Upper lobe of left lung (tissue), 6 donors: ENCODE measurements around the gene SLC31A2. TPM values are rescaled to one million over a fixed set of nuclear protein-coding genes. Genes with fewer than 3 reads are reported as not detected.

Experiments
- ATAC-seq, 2 donors: fragments of 200-7000 bp; cut with Tn5 transposase; one replicate each; pipeline ENCODE4 v1.9.1; 2022; ENCODE audit warnings: mild to moderate bottlenecking in 2 of 2, moderate library complexity in 2 of 2; ENCODE audit not compliant: low FRiP score in 2 of 2
- DNase-seq, 2 donors: peaks; one replicate each; pipeline ENCODE4 v3.0.0-alpha.2; 2019 to 2020
- H3K27ac ChIP-seq, 4 donors: fragments of 200-600 bp; sonication (generic); one replicate each; pipeline ENCODE4 v1.5.1; 2016 to 2019
- H3K27me3 ChIP-seq, 4 donors: fragments of 200-600 bp; sonication (generic); one replicate each; pipeline ENCODE4 v1.5.1; 2017 to 2019
- H3K36me3 ChIP-seq, 4 donors: fragments of 200-600 bp; sonication (generic); one replicate each; pipeline ENCODE4 v1.5.1; 2016 to 2019
- H3K4me1 ChIP-seq, 4 donors: fragments of 200-600 bp; sonication (generic); one replicate each; pipeline ENCODE4 v1.5.1; 2018 to 2019
- H3K4me3 ChIP-seq, 4 donors: fragments of 200-600 bp; sonication (generic); one replicate each; pipeline ENCODE4 v1.5.1; 2017 to 2019; ENCODE audit warnings: mild to moderate bottlenecking in 2 of 4, moderate library complexity in 1 of 4
- H3K9me3 ChIP-seq, 4 donors: fragments of 200-600 bp; sonication (generic); one replicate each; pipeline ENCODE4 v1.5.1; 2018 to 2019
- CTCF ChIP-seq, 6 experiments: fragments of 450-650 bp in 4 of 6; fragments of 200-600 bp in 2 of 6; sonication (generic) in 2 of 6; IDR thresholded peaks; one replicate each; pipeline ENCODE4 v1.5.1; 2016 to 2019; ENCODE audit warnings: antibody characterized with exemption in 6 of 6
- EP300 ChIP-seq, 4 donors: sonication (generic); formaldehyde crosslinking; IDR thresholded peaks; one replicate each; pipeline ENCODE4 v1.5.1; 2017; ENCODE audit warnings: antibody characterized with exemption in 4 of 4, control low read depth in 2 of 4
- POLR2A ChIP-seq, 4 donors: fragments of 450-650 bp; IDR thresholded peaks; one replicate each; pipeline ENCODE4 v1.5.1; 2016 to 2017; ENCODE audit warnings: antibody characterized with exemption in 4 of 4, mild to moderate bottlenecking in 2 of 4
- POLR2AphosphoS5 ChIP-seq, 2 donors: sonication (generic); formaldehyde crosslinking; IDR thresholded peaks; one replicate each; pipeline ENCODE4 v1.5.1; 2017; ENCODE audit warnings: antibody characterized with exemption in 2 of 2
- WGBS, 2 donors: methylation state at CpG; one replicate each; pipeline ENCODE4 v1.1.5; 2017 to 2018; 5-methylcytosine and 5-hydroxymethylcytosine counted together
- total RNA-seq, 6 donors: library from RNA; depleted of rRNA in 4 of 6; stranded (reverse); fragments of >200 nt in 4 of 6; gene quantifications; one replicate each; pipeline versions ENCODE4 v1.1.0 to v1.2.1, GENCODE V29; 2016 to 2021
- donor health status: DM: no; HTN: no; CAD: no; lungs with moderate emphysema.
- donor health status: DM: no; HTN: yes; CAD: no; lungs with severe emphysema.

Gene SLC31A2
- total RNA-seq, 6 donors from 2014 or later, result 43.1 to 79.6 (median 57.4) TPM

GRCh38 chr9:113187929-113188595 lies 37.3 kb downstream of the SLC31A2 start:
- Histone ChIP-seq H3K27ac (peak overlapping the region; percentile 64 to 82 (median 78)), H3K27me3 (no peaks in the 10 kb centered on the region), H3K4me1 (peaks cover 0 to 26% (median 21%) of the 10 kb centered on the region in 4 donors), H3K4me3 (peak overlapping the region in 2 of 4 donors; percentile 9 to 30), H3K36me3 (peaks cover 32 to 85% (median 52%) of the 10 kb centered on the region in 4 donors), H3K9me3 (no peaks in the 10 kb centered on the region)
- ATAC-seq (peak; percentile 89 to 96), DNase-seq (peak in 1 of 2 donors; percentile 78)
- WGBS, 2 donors, result 57 to 65% methylated on average over 9 of the region's 9 CpGs
- peak in 2 of 4 donors; percentile 86 to 87 for TF ChIP-seq EP300 (IDR thresholded peaks at IDR 0.05)
- peak; percentile 76 to 89 for TF ChIP-seq POLR2AphosphoS5 (IDR thresholded peaks at IDR 0.05)
- TF ChIP-seq CTCF (IDR thresholded peaks at IDR 0.05), result no peak
- peak in 1 of 4 donors; percentile 81 for TF ChIP-seq POLR2A (IDR thresholded peaks at IDR 0.05)

GRCh38 chr9:113192455-113192854 lies 41.6 kb downstream of the SLC31A2 start:
- 90 to 93% methylated on average over 2 of the region's 2 CpGs for WGBS, 2 donors

GRCh38 chr9:113199683-113200329 lies 49.0 kb downstream of the SLC31A2 start:
- H3K27ac ChIP-seq, result no peak overlapping the region
- TF ChIP-seq POLR2A (IDR thresholded peaks at IDR 0.05), result no peak
- no peak for TF ChIP-seq EP300 (IDR thresholded peaks at IDR 0.05)
- TF ChIP-seq CTCF (IDR thresholded peaks at IDR 0.05), result no peak
- no peak for TF ChIP-seq POLR2AphosphoS5 (IDR thresholded peaks at IDR 0.05)
- no peaks in the 10 kb centered on the region for H3K27me3 ChIP-seq
- DNase-seq (no peak), ATAC-seq (no peak)
- H3K4me1 ChIP-seq, result no peaks in the 10 kb centered on the region
- peaks cover 12 to 83% (median 54%) of the 10 kb centered on the region in 4 donors for H3K36me3 ChIP-seq
- WGBS, 2 donors, result 88 to 90% methylated on average over 4 of the region's 4 CpGs
- H3K9me3 ChIP-seq, result no peaks in the 10 kb centered on the region
- no peak overlapping the region for H3K4me3 ChIP-seq

More at GRCh38 chr9:113192455-113192854, 41.6 kb downstream of the SLC31A2 start:
- ATAC-seq, result no peak
- H3K9me3 ChIP-seq, result no peaks in the 10 kb centered on the region
- DNase-seq, result no peak
- no peak for TF ChIP-seq CTCF (IDR thresholded peaks at IDR 0.05)
- TF ChIP-seq EP300 (IDR thresholded peaks at IDR 0.05), result no peak
- no peak for TF ChIP-seq POLR2A (IDR thresholded peaks at IDR 0.05)
- no peak for TF ChIP-seq POLR2AphosphoS5 (IDR thresholded peaks at IDR 0.05)
- peaks cover 0 to 8% (median 0%) of the 10 kb centered on the region in 4 donors for H3K4me1 ChIP-seq
- peaks cover 10 to 76% (median 34%) of the 10 kb centered on the region in 4 donors for H3K36me3 ChIP-seq
- H3K4me3 ChIP-seq, result no peak overlapping the region
- H3K27me3 ChIP-seq, result no peaks in the 10 kb centered on the region
- H3K27ac ChIP-seq, result no peak overlapping the region

GRCh38 chr9:113205432-113205831 lies 54.6 kb downstream of the SLC31A2 start:
- H3K4me3 ChIP-seq, result no peak overlapping the region
- H3K27ac ChIP-seq, result peak overlapping the region in 1 of 4 donors; percentile 6
- TF ChIP-seq POLR2A (IDR thresholded peaks at IDR 0.05) (no peak), EP300 (IDR thresholded peaks at IDR 0.05) (no peak), POLR2AphosphoS5 (IDR thresholded peaks at IDR 0.05) (no peak)
- peaks cover 3 to 12% (median 10%) of the 10 kb centered on the region in 4 donors for H3K4me1 ChIP-seq
- H3K27me3 ChIP-seq, result no peaks in the 10 kb centered on the region
- DNase-seq (no peak), ATAC-seq (no peak)
- no peaks in the 10 kb centered on the region for H3K9me3 ChIP-seq
- WGBS, 2 donors, result 75 to 84% methylated on average over 2 of the region's 2 CpGs
- peaks cover 16 to 78% (median 44%) of the 10 kb centered on the region in 4 donors for H3K36me3 ChIP-seq

GRCh38 chr9:113205861-113206260 lies 55.1 kb downstream of the SLC31A2 start:
- 97 to 100% methylated on average over 1 of the region's 1 CpG for WGBS, 2 donors
- DNase-seq (no peak), ATAC-seq (peak in 1 of 2 donors; percentile 67)
- Histone ChIP-seq H3K9me3 (no peaks in the 10 kb centered on the region), H3K27me3 (no peaks in the 10 kb centered on the region), H3K4me3 (no peak overlapping the region), H3K36me3 (peaks cover 16 to 82% (median 49%) of the 10 kb centered on the region in 4 donors), H3K4me1 (peaks cover 7 to 15% (median 11%) of the 10 kb centered on the region in 4 donors), H3K27ac (peak overlapping the region in 1 of 4 donors; percentile 31)
- TF ChIP-seq POLR2AphosphoS5 (IDR thresholded peaks at IDR 0.05) (no peak), POLR2A (IDR thresholded peaks at IDR 0.05) (no peak), EP300 (IDR thresholded peaks at IDR 0.05) (no peak), CTCF (IDR thresholded peaks at IDR 0.05) (no peak)
